Psoas muscle (tissue), 8 donors: ENCODE data around the gene PLA2G6. TPM values are rescaled to one million over a fixed set of nuclear protein-coding genes. Genes with fewer than 3 reads are reported as not detected.

Source experiments
- ATAC-seq, 4 donors: fragments of 200-7000 bp; cut with Tn5 transposase; one replicate each; pipeline ENCODE4 v1.9.1; 2020; ENCODE audit warnings: moderate library complexity in 3 of 4, mild to moderate bottlenecking in 2 of 4
- DNase-seq, 2 donors: peaks; one replicate each; pipeline ENCODE4 v3.0.0-alpha.2; 2020
- H3K27ac ChIP-seq: fragments of 200-600 bp; one replicate; pipeline ENCODE4 v1.8.0; 2022
- H3K27me3 ChIP-seq, 3 donors: fragments of 200-600 bp in 1 of 3; one replicate each; pipeline versions ENCODE4 v1.6.1 to v1.8.0; 2013 to 2022; ENCODE audit warnings: low read length in 2 of 3, mild to moderate bottlenecking in 2 of 3, moderate library complexity in 1 of 3; ENCODE audit not compliant: insufficient read depth in 3 of 3
- H3K36me3 ChIP-seq, 2 donors: fragments of 200-600 bp in 1 of 2; one replicate each; pipeline versions ENCODE4 v1.6.1 to v1.8.0; 2013 to 2022; ENCODE audit warnings: low read depth in 1 of 2, mild to moderate bottlenecking in 1 of 2, moderate library complexity in 1 of 2; ENCODE audit not compliant: insufficient read depth in 1 of 2
- H3K4me1 ChIP-seq: fragments of 200-600 bp; one replicate; pipeline ENCODE4 v1.8.0; 2022
- H3K4me3 ChIP-seq: fragments of 200-600 bp; one replicate; pipeline ENCODE4 v1.8.0; 2022; ENCODE audit warnings: mild to moderate bottlenecking
- H3K9me3 ChIP-seq: fragments of 200-600 bp; one replicate; pipeline ENCODE4 v1.8.0; 2022
- WGBS, 3 donors: extraction: QIAGEN DNeasy Blood & Tissue Kit; methylation state at CpG; one replicate each; pipeline versions ENCODE4 v1.1.6 to v1.1.7; 2013; 5-methylcytosine and 5-hydroxymethylcytosine counted together
- intact Hi-C, 2 donors: fragments of 100-400 bp; cut with DNase I; formaldehyde crosslinking; loops; one replicate each; pipeline versions ENCODE4 v1.11.0 to v1.14.2; 2022
- polyA plus RNA-seq, 3 donors: library from polyadenylated mRNA; stranded (reverse); fragments of 200-250 nt; gene quantifications; one replicate each; pipeline ENCODE4 v1.2.3, GENCODE V29; 2013
- total RNA-seq, 4 donors: library from RNA; stranded (reverse); fragmentation: NEBNext Ultra II Directional in 2 of 4; extraction: Animal tissue kit (Norgen Biotek cat#: 25700) in 2 of 4; gene quantifications; one replicate each; pipeline versions ENCODE4 v1.2.1 to v1.2.4, GENCODE V29; 2021 to 2023
- TF ChIP-seq, protein P1 (sequence below): fragments of 200-600 bp; IDR thresholded peaks from one replicate; pipeline ENCODE4 v1.8.0; 2022; ENCODE audit warnings: antibody characterized with exemption
- donor health status: healthy with polysubstance abuse.
- donor health status: DM: no; HTN: no; CAD: no; lungs with moderate emphysema.
- donor health status: Bipolar disorder and iron deficiency.
- donor health status: healthy.
- donor health status: DM: yes; HTN: yes; CAD: no.
- donor health status: DM: no; HTN: no; CAD: no.
- donor health status: DM: no; HTN: no; CAD: no.
- donor health status: DM: yes; HTN: yes; CAD: no.

The PLA2G6 gene
- total and polyA plus RNA-seq, 7 donors = 4.5 to 17.4 (median 8.5) TPM

DNA sequence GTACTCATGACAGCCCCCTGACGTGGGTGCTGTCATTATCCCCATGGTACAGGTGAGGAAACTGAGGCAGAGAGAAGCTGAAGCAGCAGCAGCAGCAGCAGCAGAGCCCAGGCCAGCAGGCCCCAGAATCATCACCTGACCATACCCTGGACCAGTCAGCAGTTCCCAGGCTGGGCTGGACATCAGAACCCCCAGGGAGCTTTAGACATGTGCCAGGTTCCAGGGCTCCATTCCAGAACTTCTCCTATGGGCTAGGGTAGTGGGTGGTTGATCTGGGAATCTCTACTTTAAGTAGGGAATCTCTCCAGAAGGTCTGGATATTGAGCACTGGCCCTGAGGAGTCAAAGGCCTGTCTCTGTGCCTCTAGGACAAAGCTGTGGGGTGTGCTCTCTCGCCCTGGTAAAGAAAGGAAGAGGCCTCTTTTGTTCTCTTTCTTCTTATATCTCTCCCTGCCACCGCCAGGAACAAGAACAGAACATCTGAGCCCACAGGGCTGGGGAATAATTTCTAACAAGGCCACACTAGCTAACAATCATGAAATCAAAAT lies 46.8 kb upstream of the PLA2G6 start:
- no peaks in the 10 kb centered on the region for H3K9me3 ChIP-seq
- DNase-seq (no peak), ATAC-seq (no peak)
- intact Hi-C loops = no loop called here
- peaks cover 11% of the 10 kb centered on the region for H3K4me1 ChIP-seq
- TF ChIP-seq, protein P1, sequence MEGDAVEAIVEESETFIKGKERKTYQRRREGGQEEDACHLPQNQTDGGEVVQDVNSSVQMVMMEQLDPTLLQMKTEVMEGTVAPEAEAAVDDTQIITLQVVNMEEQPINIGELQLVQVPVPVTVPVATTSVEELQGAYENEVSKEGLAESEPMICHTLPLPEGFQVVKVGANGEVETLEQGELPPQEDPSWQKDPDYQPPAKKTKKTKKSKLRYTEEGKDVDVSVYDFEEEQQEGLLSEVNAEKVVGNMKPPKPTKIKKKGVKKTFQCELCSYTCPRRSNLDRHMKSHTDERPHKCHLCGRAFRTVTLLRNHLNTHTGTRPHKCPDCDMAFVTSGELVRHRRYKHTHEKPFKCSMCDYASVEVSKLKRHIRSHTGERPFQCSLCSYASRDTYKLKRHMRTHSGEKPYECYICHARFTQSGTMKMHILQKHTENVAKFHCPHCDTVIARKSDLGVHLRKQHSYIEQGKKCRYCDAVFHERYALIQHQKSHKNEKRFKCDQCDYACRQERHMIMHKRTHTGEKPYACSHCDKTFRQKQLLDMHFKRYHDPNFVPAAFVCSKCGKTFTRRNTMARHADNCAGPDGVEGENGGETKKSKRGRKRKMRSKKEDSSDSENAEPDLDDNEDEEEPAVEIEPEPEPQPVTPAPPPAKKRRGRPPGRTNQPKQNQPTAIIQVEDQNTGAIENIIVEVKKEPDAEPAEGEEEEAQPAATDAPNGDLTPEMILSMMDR = no peak
- peaks cover 0 to 76% of the 10 kb centered on the region in 2 donors for H3K36me3 ChIP-seq
- H3K4me3 ChIP-seq = no peak overlapping the region
- 67 to 72% (median 72%) methylated on average over 3 of the region's 3 CpGs for WGBS, 3 donors
- peak overlapping the region; percentile 58 for H3K27ac ChIP-seq
- no peaks in the 10 kb centered on the region for H3K27me3 ChIP-seq

DNA sequence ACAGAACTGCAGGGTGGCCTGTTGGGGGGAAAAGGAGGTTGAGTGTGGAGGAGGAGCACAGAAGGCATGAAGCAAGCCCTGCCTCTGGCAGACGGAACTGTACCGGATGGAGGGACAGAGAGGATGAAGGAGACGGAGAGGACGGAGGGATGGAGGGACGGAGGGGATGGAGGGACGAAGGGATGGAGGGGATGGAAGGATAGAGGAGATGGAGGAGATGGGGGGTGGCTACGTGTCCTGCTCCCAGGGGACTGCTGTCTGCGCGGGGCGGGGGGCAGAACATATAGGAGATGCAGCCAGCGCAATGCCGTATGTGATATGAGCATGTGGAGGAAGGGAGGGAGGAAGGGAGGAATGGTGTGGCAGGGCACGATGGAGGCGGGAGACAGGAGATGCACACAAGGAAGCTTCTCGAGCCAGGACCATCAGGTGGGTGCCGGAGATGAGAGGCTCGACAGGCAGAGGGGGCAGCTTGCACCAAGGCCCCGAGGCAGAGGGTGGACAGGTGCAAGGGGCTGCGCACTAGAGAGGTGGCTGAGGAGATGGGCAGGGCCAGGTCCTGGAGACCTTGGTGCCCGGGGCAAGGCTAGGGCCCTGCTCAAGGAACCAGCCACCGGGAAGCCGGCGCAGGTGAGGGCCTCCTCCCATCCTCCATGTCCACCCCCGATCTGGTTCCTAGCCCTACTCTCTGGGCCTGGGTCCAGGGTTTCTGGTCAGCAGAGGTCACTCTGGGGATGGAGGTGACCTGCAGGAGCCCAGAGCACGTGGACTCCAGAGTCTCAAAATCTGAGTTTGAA lies 45.4 kb upstream of the PLA2G6 start:
- TF ChIP-seq, protein P1 = no peak
- Histone ChIP-seq H3K4me1 (peaks cover 6% of the 10 kb centered on the region), H3K4me3 (no peak overlapping the region), H3K36me3 (peaks cover 0 to 83% of the 10 kb centered on the region in 2 donors), H3K9me3 (no peaks in the 10 kb centered on the region), H3K27ac (no peak overlapping the region), H3K27me3 (no peaks in the 10 kb centered on the region)
- DNase-seq (no peak), ATAC-seq (no peak)
- intact Hi-C loops = no loop called here
- 90 to 95% (median 93%) methylated on average over 25 of the region's 25 CpGs for WGBS, 3 donors

DNA sequence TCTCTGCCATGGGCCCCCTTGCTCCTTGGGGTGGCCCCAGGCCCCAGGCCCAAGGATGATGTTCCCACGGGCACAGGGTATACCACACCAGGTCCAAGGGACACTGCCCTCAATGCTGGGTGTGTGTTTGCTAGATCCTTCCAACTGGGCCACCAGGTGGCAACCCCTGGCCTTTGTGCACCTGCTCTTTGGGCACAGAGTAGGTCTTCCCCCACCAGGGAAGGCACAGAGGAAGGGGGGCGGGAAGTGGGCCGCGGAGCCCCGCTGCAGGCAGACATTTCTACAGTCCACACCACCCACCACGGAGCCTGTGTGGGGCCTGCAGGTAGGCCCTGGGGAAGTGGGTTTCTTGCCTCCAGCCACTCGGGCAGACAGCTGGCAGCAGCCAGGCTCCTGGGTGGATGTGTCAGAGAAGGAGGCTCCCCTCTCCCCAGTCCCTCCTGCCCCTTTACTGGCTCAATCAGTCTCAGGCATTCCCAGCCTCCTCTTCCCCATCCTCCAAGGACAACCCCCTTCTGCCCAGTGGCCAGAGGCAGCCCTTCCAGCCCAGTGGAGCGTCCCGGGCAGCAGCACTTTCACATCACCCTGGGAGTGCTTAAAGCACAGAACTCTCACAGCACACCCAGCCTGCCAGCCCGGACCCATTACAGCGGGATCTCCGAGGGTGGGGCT lies 41.8 kb upstream of the PLA2G6 start:
- peaks cover 17% of the 10 kb centered on the region for H3K4me1 ChIP-seq
- no peak overlapping the region for H3K27ac ChIP-seq
- H3K36me3 ChIP-seq = peaks cover 0 to 69% of the 10 kb centered on the region in 2 donors
- WGBS, 3 donors = 80 to 85% (median 84%) methylated on average over 12 of the region's 12 CpGs
- no peaks in the 10 kb centered on the region for H3K27me3 ChIP-seq
- no peaks in the 10 kb centered on the region for H3K9me3 ChIP-seq
- intact Hi-C loops = no loop called here
- TF ChIP-seq, protein P1 = no peak
- ATAC-seq (no peak), DNase-seq (no peak)
- no peak overlapping the region for H3K4me3 ChIP-seq

DNA sequence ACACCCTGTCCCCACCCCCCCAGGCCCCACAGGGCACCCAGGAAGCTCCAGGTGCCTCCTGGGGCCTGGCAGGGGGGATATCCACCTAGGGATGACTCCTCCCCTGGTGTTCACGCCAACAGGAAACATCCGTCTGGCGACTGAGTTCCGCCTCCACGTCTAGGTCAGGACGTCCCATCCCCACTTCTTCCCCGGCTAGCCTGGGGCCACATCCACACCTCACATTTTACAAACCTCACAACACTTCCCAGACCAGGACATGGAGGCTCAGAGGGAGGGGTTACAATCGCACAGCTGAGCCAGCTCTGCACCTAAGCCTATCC lies 41.1 kb upstream of the PLA2G6 start:
- intact Hi-C loops = no loop called here
- peaks cover 24% of the 10 kb centered on the region for H3K4me1 ChIP-seq
- no peaks in the 10 kb centered on the region for H3K27me3 ChIP-seq
- WGBS, 3 donors = 60 to 82% (median 76%) methylated on average over 8 of the region's 8 CpGs
- H3K36me3 ChIP-seq = peaks cover 0 to 62% of the 10 kb centered on the region in 2 donors
- H3K4me3 ChIP-seq = no peak overlapping the region
- TF ChIP-seq, protein P1 = no peak
- no peak overlapping the region for H3K27ac ChIP-seq
- no peak for ATAC-seq
- H3K9me3 ChIP-seq = no peaks in the 10 kb centered on the region
- DNase-seq = no peak
